GM10847 (cell line): ENCODE data around the gene KCNJ4.

Source experiments
- POLR2A ChIP-seq: IDR thresholded peaks from 2 replicates; pipeline ENCODE4 v1.6.1; 2011; ENCODE audit not compliant: insufficient read length; ENCODE audit errors: extremely low read depth

Gene KCNJ4

DNA sequence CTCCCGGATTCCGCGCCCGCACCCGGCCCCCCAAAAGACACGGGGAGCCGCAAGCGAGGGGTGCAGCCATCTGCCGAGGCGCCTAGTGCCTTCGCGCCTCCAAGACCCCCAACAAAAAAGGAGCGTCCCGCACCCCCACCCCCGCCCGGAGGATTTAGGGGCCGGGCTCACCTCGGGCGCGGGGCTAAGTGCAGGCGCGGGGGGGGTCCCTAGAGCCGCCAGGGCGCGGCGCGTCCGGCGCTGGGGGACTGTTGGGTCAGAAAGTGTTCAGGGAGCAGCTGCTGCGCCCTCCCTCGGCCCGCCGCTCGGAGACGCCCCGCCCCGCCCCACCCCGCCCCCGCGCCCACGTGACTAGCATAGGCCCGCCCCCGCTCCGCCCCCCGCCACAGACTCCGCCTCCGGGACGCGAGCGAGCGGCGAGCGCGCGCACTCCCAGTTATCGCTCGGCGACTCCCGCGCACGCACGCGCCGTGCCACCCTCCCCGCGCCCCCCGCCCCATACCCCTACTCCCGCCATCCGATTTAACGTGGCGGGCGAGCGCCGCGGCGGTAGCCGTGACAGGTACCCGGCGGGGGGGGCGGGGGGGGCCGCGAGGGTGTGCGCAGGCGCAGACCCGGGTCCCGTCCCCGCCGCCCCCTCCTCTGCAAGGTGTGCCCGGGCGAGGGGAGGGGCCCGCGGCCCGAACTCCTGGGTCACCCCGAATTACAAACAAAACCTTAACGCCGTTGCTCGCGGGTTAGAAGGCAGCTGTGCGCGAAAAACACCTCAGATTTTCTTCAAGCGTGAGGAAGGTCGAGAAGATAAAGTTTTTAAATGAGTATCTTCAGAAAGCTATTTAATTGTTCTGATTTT is 56.2 kb downstream of the KCNJ4 start:
- TF ChIP-seq POLR2A: peak; percentile 54

DNA sequence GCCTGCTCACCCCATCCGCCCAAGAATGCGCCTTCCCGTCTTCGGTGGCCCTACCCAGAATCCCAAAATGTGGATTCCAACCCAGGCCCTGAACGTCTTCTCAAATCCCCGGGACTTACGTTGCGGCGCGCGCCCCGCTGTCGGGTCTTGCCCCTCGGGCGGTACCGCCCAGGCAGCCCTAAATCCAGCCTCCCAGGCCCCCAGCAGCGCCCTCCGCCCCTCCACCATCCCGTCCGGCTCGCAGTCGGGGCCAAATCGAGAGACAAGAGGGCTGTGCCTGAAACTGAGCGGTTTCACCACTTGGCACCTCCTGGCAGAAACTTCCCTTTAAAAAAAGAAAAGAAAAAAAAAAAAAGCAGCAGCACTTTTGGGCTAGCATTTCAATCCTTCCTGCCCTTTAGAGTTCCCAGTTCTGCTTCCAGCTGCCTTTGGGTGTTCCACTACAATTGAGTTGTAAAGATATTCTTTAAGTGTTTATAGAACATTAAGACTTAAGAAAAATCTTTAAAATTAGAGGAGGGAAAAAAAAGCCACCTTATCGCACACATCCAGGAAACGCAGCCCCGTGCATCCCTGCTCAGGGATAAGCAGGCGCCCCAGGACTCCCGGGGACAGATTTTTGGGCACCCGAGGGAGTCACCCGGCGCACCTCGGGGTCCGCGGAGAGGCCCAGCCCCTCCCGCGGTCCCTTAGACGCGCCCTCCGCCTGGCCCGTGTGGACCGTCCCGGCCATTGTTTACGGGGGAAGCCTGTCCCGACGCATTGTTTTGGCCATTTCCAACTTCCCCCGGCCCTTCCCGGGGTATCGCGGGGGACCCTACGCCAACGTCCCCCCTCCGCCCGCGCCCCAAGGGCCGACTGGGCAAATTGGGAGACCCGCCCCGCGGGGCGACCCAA is 57.6 kb downstream of the KCNJ4 start:
- no peak for TF ChIP-seq POLR2A

DNA sequence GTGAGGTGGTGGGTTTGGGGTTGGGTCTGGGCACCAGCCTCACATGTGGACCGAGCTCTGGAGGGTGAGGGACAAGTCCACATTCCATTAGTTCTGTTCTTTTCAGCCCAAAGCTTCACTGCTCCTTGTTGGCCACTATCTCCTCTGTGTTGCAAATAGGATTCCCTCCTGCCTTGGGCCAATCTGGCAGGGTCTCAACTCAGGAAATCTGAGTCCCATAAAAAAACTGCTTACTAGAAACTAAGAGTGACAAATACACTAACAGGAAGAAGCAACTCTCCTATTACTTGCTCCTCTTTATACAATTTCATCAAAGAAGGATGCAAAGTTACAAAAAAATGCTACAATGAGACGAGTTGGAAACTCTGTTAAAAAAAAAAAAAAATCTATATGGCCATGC is 71.6 kb downstream of the KCNJ4 start:
- TF ChIP-seq POLR2A: no peak
